ENCODE measurements around the gene COL26A1. TPM values are rescaled to one million over a fixed set of nuclear protein-coding genes. Genes with fewer than 3 reads are reported as not detected.
"Not testable (repeated sequence)": the region's sequence is repeated elsewhere in the genome, so short reads cannot be mapped to it uniquely, and the experiment has no call there.

COL26A1 gene
- total RNA-seq, 2 donors from 2014 or later = 3.8 to 10.3 TPM

DNA sequence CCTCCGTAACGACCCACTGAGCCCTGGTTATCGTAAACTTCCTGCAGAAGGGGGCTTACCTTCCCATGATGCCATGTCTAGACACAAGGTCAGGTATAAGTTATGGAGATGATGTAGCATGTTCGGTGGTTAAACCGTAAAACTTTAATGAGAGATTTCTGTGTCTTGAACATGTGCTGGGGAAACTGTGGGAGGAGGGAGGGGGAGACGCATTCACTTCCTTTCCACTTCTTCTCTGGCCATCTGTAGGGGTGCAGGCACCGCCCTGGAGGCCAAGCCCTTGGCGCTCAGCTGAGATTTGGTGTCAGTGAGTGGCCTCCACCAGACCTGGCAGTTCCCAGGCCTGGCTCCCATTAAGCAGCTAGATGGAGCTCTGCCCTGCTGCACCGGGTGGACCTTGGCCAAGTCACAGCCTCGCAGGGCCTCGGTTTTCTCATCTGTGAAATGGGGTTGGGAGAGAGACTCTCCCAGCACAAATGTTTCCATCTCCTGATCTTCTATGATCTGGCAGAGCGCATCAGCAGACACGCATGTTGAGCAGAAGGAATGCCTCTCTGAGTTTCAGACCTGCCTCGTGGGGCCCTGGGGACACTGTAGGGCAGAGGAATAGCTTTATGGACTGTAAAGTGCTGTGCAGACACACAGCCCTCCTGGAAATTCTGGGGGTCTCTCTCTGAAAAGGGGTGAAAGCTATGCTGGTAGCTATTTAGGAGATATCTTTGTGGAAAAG lies 106.0 kb downstream of the COL26A1 start:
- Histone ChIP-seq H3K9me3 (no peaks in the 10 kb centered on the region), H3K36me3 (no peaks in the 10 kb centered on the region), H3K27ac (no peak overlapping the region), H3K4me3 (no peak overlapping the region), H3K4me1 (replicated peaks) (no peaks in the 10 kb centered on the region), H3K27me3 (replicated peaks; ENCODE audit: insufficient read depth) (no peaks in the 10 kb centered on the region)
- intact Hi-C loops (cut with DNase I) = no loop called here
- no peak for TF ChIP-seq POLR2A (IDR thresholded peaks at IDR 0.05)
- TF ChIP-seq POLR2AphosphoS5 (IDR thresholded peaks at IDR 0.05) = no peak
- TF ChIP-seq, protein P1, sequence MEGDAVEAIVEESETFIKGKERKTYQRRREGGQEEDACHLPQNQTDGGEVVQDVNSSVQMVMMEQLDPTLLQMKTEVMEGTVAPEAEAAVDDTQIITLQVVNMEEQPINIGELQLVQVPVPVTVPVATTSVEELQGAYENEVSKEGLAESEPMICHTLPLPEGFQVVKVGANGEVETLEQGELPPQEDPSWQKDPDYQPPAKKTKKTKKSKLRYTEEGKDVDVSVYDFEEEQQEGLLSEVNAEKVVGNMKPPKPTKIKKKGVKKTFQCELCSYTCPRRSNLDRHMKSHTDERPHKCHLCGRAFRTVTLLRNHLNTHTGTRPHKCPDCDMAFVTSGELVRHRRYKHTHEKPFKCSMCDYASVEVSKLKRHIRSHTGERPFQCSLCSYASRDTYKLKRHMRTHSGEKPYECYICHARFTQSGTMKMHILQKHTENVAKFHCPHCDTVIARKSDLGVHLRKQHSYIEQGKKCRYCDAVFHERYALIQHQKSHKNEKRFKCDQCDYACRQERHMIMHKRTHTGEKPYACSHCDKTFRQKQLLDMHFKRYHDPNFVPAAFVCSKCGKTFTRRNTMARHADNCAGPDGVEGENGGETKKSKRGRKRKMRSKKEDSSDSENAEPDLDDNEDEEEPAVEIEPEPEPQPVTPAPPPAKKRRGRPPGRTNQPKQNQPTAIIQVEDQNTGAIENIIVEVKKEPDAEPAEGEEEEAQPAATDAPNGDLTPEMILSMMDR (IDR thresholded peaks at IDR 0.05) = no peak
- 76% methylated on average over 14 of the region's 14 CpGs for WGBS
- DNase-seq (ENCODE audit: low spot score) = no peak

DNA sequence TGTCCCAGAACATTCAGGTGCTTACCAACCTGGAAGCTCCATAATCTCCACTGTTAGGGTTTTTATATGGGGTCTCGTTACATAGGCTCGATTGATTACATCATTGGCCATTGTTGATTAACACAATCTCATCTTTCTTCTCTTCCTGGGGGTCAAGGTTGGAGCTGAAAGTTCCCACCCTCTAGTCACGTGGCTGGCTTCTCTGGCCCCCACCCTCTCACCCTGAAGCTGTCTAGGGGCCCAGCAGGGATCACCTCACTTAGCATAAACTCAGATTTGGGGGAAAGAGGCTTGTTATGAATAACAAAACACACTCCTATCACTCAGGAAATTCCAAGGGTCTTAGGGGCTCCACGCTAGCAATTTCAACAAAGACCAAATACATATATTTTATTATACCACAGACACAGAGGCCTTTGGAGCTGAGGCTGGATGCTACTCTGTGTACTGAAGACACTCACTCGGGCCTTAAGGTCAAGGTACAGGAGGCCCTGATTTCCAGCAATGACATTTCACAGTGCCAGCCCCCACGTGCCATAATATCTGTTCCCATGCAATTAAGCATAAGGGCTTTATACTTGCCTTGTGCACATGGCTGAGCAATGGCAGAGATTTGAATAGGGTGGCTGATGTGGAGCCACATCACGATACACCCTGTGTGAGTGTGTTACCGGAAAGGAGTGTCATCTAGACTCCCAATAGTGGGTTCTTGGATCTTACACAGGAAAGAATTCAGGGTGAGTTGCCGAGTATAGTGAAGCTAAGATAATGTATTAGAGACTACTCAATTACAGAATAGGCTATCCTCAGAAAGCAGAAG lies 108.2 kb downstream of the COL26A1 start:
- intact Hi-C loops (cut with DNase I) = no loop called here
- no peak for DNase-seq (ENCODE audit: low spot score)
- 84% methylated on average over 9 of the region's 9 CpGs for WGBS

DNA sequence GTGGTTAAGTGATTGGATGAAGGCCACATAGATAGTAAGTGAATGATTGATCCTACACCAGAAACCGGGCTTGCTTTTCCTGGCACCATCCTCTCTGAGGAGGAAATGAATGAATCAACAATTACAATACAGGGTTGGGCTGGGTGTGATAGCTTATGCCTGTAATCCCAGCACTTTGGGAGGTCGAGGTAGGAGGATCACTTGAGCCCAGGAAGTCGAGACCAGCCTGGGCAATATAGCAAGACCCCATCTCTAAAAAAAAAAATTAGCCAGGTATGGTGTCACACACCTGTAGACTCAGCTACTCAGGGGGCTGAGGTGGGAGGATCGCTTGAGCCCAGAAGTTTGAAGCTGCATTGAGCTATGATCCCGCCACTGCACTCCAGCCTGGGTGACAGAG lies 111.5 kb downstream of the COL26A1 start:
- DNase-seq (ENCODE audit: low spot score) = no peak
- H3K36me3 ChIP-seq = no peaks in the 10 kb centered on the region

More for the DNA sequence above, 108.2 kb downstream of the COL26A1 start:
- H3K36me3 ChIP-seq = no peaks in the 10 kb centered on the region
- TF ChIP-seq POLR2A (IDR thresholded peaks at IDR 0.05) = no peak
- TF ChIP-seq, protein P1 (IDR thresholded peaks at IDR 0.05) = no peak
- TF ChIP-seq POLR2AphosphoS5 (IDR thresholded peaks at IDR 0.05) = no peak
- H3K27me3 ChIP-seq (replicated peaks; ENCODE audit: insufficient read depth) = no peaks in the 10 kb centered on the region
- no peak overlapping the region for H3K27ac ChIP-seq
- H3K9me3 ChIP-seq = no peaks in the 10 kb centered on the region
- H3K4me1 ChIP-seq (replicated peaks) = no peaks in the 10 kb centered on the region
- H3K4me3 ChIP-seq = no peak overlapping the region

DNA sequence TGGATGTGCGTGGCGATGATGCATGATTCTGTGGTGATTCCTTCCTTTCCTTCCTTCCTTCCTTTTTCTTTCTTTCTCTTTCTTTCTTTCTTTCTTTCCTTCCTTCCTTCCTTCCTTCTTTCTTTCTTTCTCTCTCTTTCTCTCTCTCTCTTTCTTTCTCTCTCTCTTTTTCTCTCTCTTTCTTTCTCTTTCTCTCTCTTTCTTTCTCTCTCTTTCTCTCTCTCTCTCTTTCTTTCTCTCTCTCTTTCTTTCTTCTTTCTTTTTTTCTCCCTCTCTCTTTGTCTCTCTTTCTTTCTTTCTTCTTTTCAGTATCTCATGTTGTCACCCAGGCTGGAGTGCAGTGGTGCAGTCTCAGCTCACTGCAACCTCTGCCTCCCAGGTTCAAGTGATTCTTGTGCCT lies 113.0 kb downstream of the COL26A1 start:
- DNase-seq (ENCODE audit: low spot score) = not testable (repeated sequence)
- 92% methylated on average over 2 of the region's 2 CpGs for WGBS

More for the DNA sequence above, 111.5 kb downstream of the COL26A1 start:
- Histone ChIP-seq H3K4me1 (replicated peaks) (no peaks in the 10 kb centered on the region), H3K27ac (no peak overlapping the region), H3K4me3 (no peak overlapping the region), H3K27me3 (replicated peaks; ENCODE audit: insufficient read depth) (no peaks in the 10 kb centered on the region), H3K9me3 (no peaks in the 10 kb centered on the region)
- intact Hi-C loops (cut with DNase I) = no loop called here
- 77% methylated on average over 5 of the region's 5 CpGs for WGBS
- no peak for TF ChIP-seq POLR2AphosphoS5 (IDR thresholded peaks at IDR 0.05)
- no peak for TF ChIP-seq POLR2A (IDR thresholded peaks at IDR 0.05)
- TF ChIP-seq, protein P1 (IDR thresholded peaks at IDR 0.05) = no peak

DNA sequence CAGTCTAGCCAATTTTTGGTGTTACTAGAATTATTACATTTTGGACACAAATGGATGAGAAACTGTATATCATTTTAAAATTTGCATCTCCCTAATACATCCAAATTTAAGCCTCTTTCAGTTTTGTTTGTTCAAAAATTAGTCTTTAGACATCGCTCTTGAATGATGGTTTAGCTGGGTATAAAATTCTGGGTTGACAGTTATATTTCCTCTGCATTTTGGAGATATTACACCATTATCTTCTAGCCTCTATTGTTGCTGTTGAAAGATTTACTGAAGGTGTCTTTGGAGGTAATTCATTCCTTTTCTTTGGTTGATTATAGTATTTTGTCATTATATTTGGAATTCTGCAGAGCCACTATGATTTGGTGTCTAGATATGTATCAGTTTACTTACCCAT lies 116.5 kb downstream of the COL26A1 start:
- H3K27ac ChIP-seq = no peak overlapping the region
- no peaks in the 10 kb centered on the region for H3K4me1 ChIP-seq (replicated peaks)
- WGBS = 100% methylated on average over 1 of the region's 1 CpG
- no peaks in the 10 kb centered on the region for H3K9me3 ChIP-seq
- intact Hi-C loops (cut with DNase I) = no loop called here
- no peaks in the 10 kb centered on the region for H3K27me3 ChIP-seq (replicated peaks; ENCODE audit: insufficient read depth)
- TF ChIP-seq POLR2A (IDR thresholded peaks at IDR 0.05) (no peak), POLR2AphosphoS5 (IDR thresholded peaks at IDR 0.05) (no peak)
- TF ChIP-seq, protein P1 (IDR thresholded peaks at IDR 0.05) = no peak
- no peak overlapping the region for H3K4me3 ChIP-seq
- H3K36me3 ChIP-seq = no peaks in the 10 kb centered on the region
- no peak for DNase-seq (ENCODE audit: low spot score)

More for the DNA sequence above, 113.0 kb downstream of the COL26A1 start:
- H3K4me1 ChIP-seq (replicated peaks); H3K9me3 ChIP-seq; intact Hi-C loops (cut with DNase I); H3K36me3 ChIP-seq; H3K4me3 ChIP-seq; H3K27ac ChIP-seq; H3K27me3 ChIP-seq (replicated peaks; ENCODE audit: insufficient read depth): not testable (repeated sequence)

DNA sequence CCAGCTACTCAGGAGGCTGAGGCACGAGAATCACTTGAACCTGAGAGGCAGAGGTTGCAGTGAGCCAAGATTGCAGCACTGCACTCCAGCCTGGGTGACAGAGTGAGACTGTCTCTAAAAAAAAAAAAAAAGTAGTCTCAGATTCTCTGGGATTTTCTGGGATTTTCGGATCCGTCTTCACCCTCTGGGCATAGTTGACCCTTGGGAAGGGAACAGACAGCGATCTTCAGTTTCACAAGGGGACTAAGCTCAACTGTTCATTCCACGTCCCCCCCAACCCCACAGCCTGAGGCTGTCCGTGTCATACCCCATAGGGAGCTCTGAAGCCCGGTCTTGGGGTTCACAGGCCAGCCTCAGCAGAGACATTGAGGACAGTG lies 123.4 kb downstream of the COL26A1 start:
- H3K4me1 ChIP-seq (replicated peaks); H3K4me3 ChIP-seq; H3K9me3 ChIP-seq; H3K36me3 ChIP-seq; intact Hi-C loops (cut with DNase I); H3K27me3 ChIP-seq (replicated peaks; ENCODE audit: insufficient read depth); H3K27ac ChIP-seq; DNase-seq (ENCODE audit: low spot score): not testable (repeated sequence)
- WGBS = 73% methylated on average over 7 of the region's 7 CpGs
